Liver (tissue), 9 donors: ENCODE results near the gene EEFSEC. TPM values are rescaled to one million over a fixed set of nuclear protein-coding genes. Genes with fewer than 3 reads are reported as not detected.

Source experiments
- DNase-seq: peaks from one replicate; pipeline ENCODE4 v3.0.0-alpha.2; 2017; ENCODE audit warnings: low spot score
- H3K27ac ChIP-seq, 2 donors: one replicate each; pipeline ENCODE4 v1.7.0; 2013; ENCODE audit warnings: inconsistent platforms in 2 of 2, low read length in 2 of 2, control low read depth in 1 of 2, low read depth in 1 of 2, mild to moderate bottlenecking in 1 of 2
- H3K27me3 ChIP-seq, 4 donors: one replicate each; pipeline versions ENCODE4 v1.6.1 to v1.7.0; 2013; ENCODE audit warnings: low read length in 3 of 4, inconsistent platforms in 1 of 4, mild to moderate bottlenecking in 1 of 4, moderate library complexity in 1 of 4; ENCODE audit not compliant: control insufficient read depth in 4 of 4, insufficient read depth in 4 of 4
- H3K36me3 ChIP-seq, 4 donors: one replicate each; pipeline versions ENCODE4 v1.6.1 to v1.7.0; 2013; ENCODE audit warnings: low read length in 3 of 4, mild to moderate bottlenecking in 3 of 4, low read depth in 1 of 4, moderate library complexity in 1 of 4; ENCODE audit not compliant: control insufficient read depth in 4 of 4, insufficient read depth in 3 of 4
- H3K4me1 ChIP-seq, 4 donors: one replicate each; pipeline versions ENCODE4 v1.6.1 to v1.7.0; 2013; ENCODE audit warnings: low read length in 3 of 4, mild to moderate bottlenecking in 3 of 4, moderate library complexity in 1 of 4; ENCODE audit not compliant: control insufficient read depth in 4 of 4, insufficient read depth in 4 of 4
- H3K4me3 ChIP-seq, 3 donors: one replicate each; pipeline versions ENCODE4 v1.6.1 to v1.7.0; 2013; ENCODE audit warnings: low read length in 3 of 3, control low read depth in 1 of 3, low read depth in 1 of 3, mild to moderate bottlenecking in 1 of 3
- H3K9ac ChIP-seq, 2 donors: one replicate each; pipeline ENCODE4 v1.7.0; 2013; ENCODE audit warnings: low read length in 2 of 2, mild to moderate bottlenecking in 2 of 2, moderate library complexity in 2 of 2, control low read depth in 1 of 2, low read depth in 1 of 2
- H3K9me3 ChIP-seq, 4 donors: one replicate each; pipeline versions ENCODE4 v1.6.1 to v1.7.0; 2013; ENCODE audit warnings: low read length in 3 of 4; ENCODE audit not compliant: control insufficient read depth in 4 of 4
- ATF3 ChIP-seq: IDR thresholded peaks from 2 replicates; pipeline ENCODE4 v1.6.1; 2016; ENCODE audit warnings: antibody characterized with exemption
- EGR1 ChIP-seq, 2 donors: IDR thresholded peaks; 2 replicates each; pipeline ENCODE4 v1.6.1; 2016 to 2018; ENCODE audit warnings: antibody characterized with exemption in 2 of 2, low read depth in 2 of 2
- FOXA1 ChIP-seq: IDR thresholded peaks from 2 replicates; pipeline ENCODE4 v1.6.1; 2016; ENCODE audit warnings: antibody characterized with exemption
- GABPA ChIP-seq, 2 donors: IDR thresholded peaks in 1 of 2; conservative IDR thresholded peaks in 1 of 2; 2 replicates each; pipeline ENCODE4 v1.6.1; 2016; ENCODE audit warnings: antibody characterized with exemption in 2 of 2, mild to moderate bottlenecking in 1 of 2, moderate library complexity in 1 of 2
- JUND ChIP-seq, 2 donors: IDR thresholded peaks; 2 replicates each; pipeline ENCODE4 v1.6.1; 2016; ENCODE audit warnings: antibody characterized with exemption in 2 of 2
- NR2F2 ChIP-seq: IDR thresholded peaks from 2 replicates; pipeline ENCODE4 v1.6.1; 2016; ENCODE audit warnings: antibody characterized with exemption
- RAD21 ChIP-seq, 2 donors: IDR thresholded peaks; 2 replicates each; pipeline ENCODE4 v1.6.1; 2016; ENCODE audit warnings: antibody characterized with exemption in 2 of 2, mild to moderate bottlenecking in 2 of 2
- REST ChIP-seq: IDR thresholded peaks from 2 replicates; pipeline ENCODE4 v1.6.1; 2016; ENCODE audit warnings: antibody characterized with exemption, mild to moderate bottlenecking
- RXRA ChIP-seq, 2 donors: IDR thresholded peaks; 2 replicates each; pipeline ENCODE4 v1.6.1; 2017 to 2018; ENCODE audit warnings: antibody characterized with exemption in 2 of 2, mild to moderate bottlenecking in 1 of 2
- TAF1 ChIP-seq: conservative IDR thresholded peaks from 2 replicates; pipeline ENCODE4 v1.6.1; 2016; ENCODE audit warnings: antibody characterized with exemption, mild to moderate bottlenecking
- ZBTB33 ChIP-seq: IDR thresholded peaks from 2 replicates; pipeline ENCODE4 v1.6.1; 2016; ENCODE audit warnings: antibody characterized with exemption
- WGBS: extraction: QIAGEN DNeasy Blood & Tissue Kit; methylation state at CpG from one replicate; pipeline ENCODE4 v1.1.7; 2013; 5-methylcytosine and 5-hydroxymethylcytosine counted together
- polyA plus RNA-seq, 2 donors: library from polyadenylated mRNA; stranded (reverse) in 1 of 2; unstranded in 1 of 2; fragments of 200-250 nt in 1 of 2; fragments of >200 nt in 1 of 2; fragmentation: Nextera tagmentation in 1 of 2; extraction: Ambion mirVana in 1 of 2; gene quantifications; one replicate each; pipeline versions ENCODE4 v1.2.1 to v1.2.3, GENCODE V29; 2013 to 2015
- total RNA-seq, 2 donors: library from RNA; depleted of rRNA; stranded (reverse); fragments of >200 nt; gene quantifications; one replicate each; pipeline ENCODE4 v1.2.3, GENCODE V29; 2014
- TF ChIP-seq, protein P1 (sequence below): fragments of 150-350 bp; IDR thresholded peaks from 2 replicates; pipeline ENCODE4 v1.5.1; 2017; ENCODE audit warnings: improper control_type of control experiment, low read depth, low read length; ENCODE audit not compliant: missing input control
- donor health status: healthy.
- donor health status: healthy.
- donor health status: healthy.
- donor health status: healthy.
- donor health status: healthy.

Gene EEFSEC
- total and polyA plus RNA-seq, 4 donors, result 8.4 to 13.1 (median 10.7) TPM

DNA sequence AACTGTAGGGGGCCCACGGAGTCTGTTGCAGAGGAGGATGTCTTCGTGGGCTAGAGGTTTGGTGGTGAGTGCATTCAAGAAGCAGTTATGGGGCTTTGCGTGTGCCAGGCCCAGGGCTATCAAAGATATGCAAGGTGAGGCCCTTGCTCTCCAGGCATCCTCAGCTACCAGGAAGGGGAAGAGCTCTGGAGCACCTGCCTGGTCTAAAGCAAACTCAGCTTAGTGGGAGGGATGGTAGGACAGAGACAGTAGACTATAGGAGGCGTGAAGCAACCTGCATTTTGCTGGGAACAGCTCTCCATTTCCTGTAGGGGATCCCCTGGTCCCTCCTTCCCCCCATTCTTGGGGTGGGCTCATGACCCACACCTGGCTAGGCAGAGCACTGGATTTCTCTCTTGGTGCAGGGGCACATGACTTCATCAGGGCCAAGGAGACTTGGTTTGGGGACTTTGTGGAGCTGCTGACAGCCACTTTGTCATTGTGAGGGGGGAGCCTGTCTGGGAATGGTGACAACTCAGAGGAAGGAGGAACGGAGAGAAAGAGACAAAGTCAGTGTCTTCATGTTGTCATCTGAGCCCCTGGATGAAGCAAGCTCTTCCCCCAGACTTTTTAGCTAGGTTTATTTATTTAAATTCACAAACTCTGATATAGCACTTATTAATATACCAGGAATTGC lies 8.6 kb upstream of the EEFSEC start:
- 87% methylated on average over 5 of the region's 5 CpGs for WGBS

More for the DNA sequence above, 8.6 kb upstream of the EEFSEC start:
- Histone ChIP-seq H3K4me1 (no peaks in the 10 kb centered on the region), H3K36me3 (peaks cover 0 to 5% (median under 1%) of the 10 kb centered on the region in 4 donors), H3K27ac (no peak overlapping the region), H3K9ac (no peak overlapping the region), H3K4me3 (no peak overlapping the region), H3K9me3 (no peaks in the 10 kb centered on the region), H3K27me3 (no peaks in the 10 kb centered on the region)
- peak; percentile 27 for DNase-seq
- TF ChIP-seq GABPA (IDR thresholded peaks at IDR 0.05 in 1 of 2, conservative IDR thresholded peaks at IDR 0.05 in 1 of 2) (no peak), NR2F2 (no peak), EGR1 (IDR thresholded peaks at IDR 0.05; ENCODE audit: low read depth in 2 of 2) (no peak), FOXA1 (no peak), REST (no peak), ZBTB33 (no peak), ATF3 (no peak), TAF1 (no peak), RXRA (IDR thresholded peaks at IDR 0.05) (no peak), RAD21 (IDR thresholded peaks at IDR 0.05) (no peak), JUND (IDR thresholded peaks at IDR 0.05) (no peak)
- TF ChIP-seq, protein P1, sequence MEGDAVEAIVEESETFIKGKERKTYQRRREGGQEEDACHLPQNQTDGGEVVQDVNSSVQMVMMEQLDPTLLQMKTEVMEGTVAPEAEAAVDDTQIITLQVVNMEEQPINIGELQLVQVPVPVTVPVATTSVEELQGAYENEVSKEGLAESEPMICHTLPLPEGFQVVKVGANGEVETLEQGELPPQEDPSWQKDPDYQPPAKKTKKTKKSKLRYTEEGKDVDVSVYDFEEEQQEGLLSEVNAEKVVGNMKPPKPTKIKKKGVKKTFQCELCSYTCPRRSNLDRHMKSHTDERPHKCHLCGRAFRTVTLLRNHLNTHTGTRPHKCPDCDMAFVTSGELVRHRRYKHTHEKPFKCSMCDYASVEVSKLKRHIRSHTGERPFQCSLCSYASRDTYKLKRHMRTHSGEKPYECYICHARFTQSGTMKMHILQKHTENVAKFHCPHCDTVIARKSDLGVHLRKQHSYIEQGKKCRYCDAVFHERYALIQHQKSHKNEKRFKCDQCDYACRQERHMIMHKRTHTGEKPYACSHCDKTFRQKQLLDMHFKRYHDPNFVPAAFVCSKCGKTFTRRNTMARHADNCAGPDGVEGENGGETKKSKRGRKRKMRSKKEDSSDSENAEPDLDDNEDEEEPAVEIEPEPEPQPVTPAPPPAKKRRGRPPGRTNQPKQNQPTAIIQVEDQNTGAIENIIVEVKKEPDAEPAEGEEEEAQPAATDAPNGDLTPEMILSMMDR, result no peak
